HCT116 (cell line): ENCODE data around the gene CDCA4. TPM values are rescaled to one million over a fixed set of nuclear protein-coding genes. Genes with fewer than 3 reads are reported as not detected.
A peak's percentile ranks its signal among the peaks of the same experiment; 100 is the strongest.

Experiments used
- ATAC-seq: fragments of 200-7000 bp; cut with Tn5 transposase; 2 replicates; pipeline ENCODE4 v1.9.1; 2020; ENCODE audit warnings: mild to moderate bottlenecking, moderate library complexity
- BruUV-seq: library from RNA; stranded (reverse); fragments of 400-500 nt; replicated peaks from 2 replicates; lab custom pipeline; 2021; lab: Mats Ljungman, UMichigan
- CTCF ChIA-PET: fragments of 300-600 bp; sonication (Branson Sonifier 250); formaldehyde crosslinking; loops from one replicate; lab custom pipeline; 2021; ENCODE audit warnings: antibody characterized with exemption; lab: Charles Lee
- POLR2A ChIA-PET: fragments of 300-600, 350-600 bp; sonication (Branson Sonifier 250); formaldehyde crosslinking; loops from one replicate; lab custom pipeline; 2021; ENCODE audit warnings: antibody characterized with exemption; lab: Charles Lee
- RAD21 ChIA-PET, 2 experiments: fragments of 300-600 bp; sonication (Branson Sonifier 250); formaldehyde crosslinking; loops; one replicate each; lab custom pipeline; 2023; ENCODE audit warnings: low total read pairs in 2 of 2; ENCODE audit not compliant: uncharacterized antibody in 2 of 2, unreplicated experiment in 2 of 2, low non-redundant PET in 1 of 2; lab: Charles Lee
- DNase-seq: peaks from one replicate; pipeline ENCODE4 v3.0.0-alpha.2; 2010; ENCODE audit warnings: low read depth, low spot score
- H2AFZ ChIP-seq: fragments of 200-600 bp; shearing (Covaris generic), sonication (generic); 2 replicates; pipeline ENCODE4 v1.6.1; 2017; ENCODE audit warnings: low read depth, mixed run types, mixed read lengths, antibody characterized with exemption, low read length; ENCODE audit not compliant: poor library complexity, severe bottlenecking
- H3K27ac ChIP-seq: 2 replicates; pipeline ENCODE4 v1.5.1; 2012; ENCODE audit warnings: low read depth, low read length
- H3K27me3 ChIP-seq: fragments of 200-600 bp; sonication (generic); 2 replicates; pipeline ENCODE4 v1.6.1; 2016; ENCODE audit warnings: mixed run types, low read length, mixed read lengths; ENCODE audit not compliant: insufficient read depth
- H3K36me3 ChIP-seq, 2 experiments: fragments of 200-500 bp in 1 of 2; fragments of 200-600 bp in 1 of 2; sonication (Bioruptor generic) in 1 of 2; sonication (generic) in 1 of 2; 2 replicates each; pipeline versions ENCODE4 v1.5.1 to v1.6.1; 2014 to 2016; ENCODE audit warnings: low read length in 2 of 2, inconsistent platforms in 1 of 2, mixed read lengths in 1 of 2, mixed run types in 1 of 2; ENCODE audit not compliant: insufficient read depth in 2 of 2, control insufficient read depth in 1 of 2
- H3K4me1 ChIP-seq, 2 experiments: fragments of 200-600 bp in 1 of 2; sonication (generic) in 1 of 2; 2 replicates each; pipeline versions ENCODE4 v1.5.1 to v1.6.1; 2012 to 2017; ENCODE audit warnings: low read length in 2 of 2, inconsistent platforms in 1 of 2, mild to moderate bottlenecking in 1 of 2, mixed read lengths in 1 of 2, mixed run types in 1 of 2, moderate library complexity in 1 of 2; ENCODE audit not compliant: insufficient read depth in 2 of 2, control insufficient read depth in 1 of 2
- H3K4me2 ChIP-seq: fragments of 200-600 bp; sonication (generic); 2 replicates; pipeline ENCODE4 v1.6.1; 2017; ENCODE audit warnings: mixed run types, low read length, mixed read lengths
- H3K4me3 ChIP-seq, 2 experiments: fragments of 200-600 bp in 1 of 2; sonication (generic) in 1 of 2; replicated peaks in 1 of 2; 2 replicates each; pipeline ENCODE4 v1.5.1; 2011 to 2016; ENCODE audit warnings: low read length in 2 of 2, control low read depth in 1 of 2, low read depth in 1 of 2, mild to moderate bottlenecking in 1 of 2, mixed read lengths in 1 of 2, mixed run types in 1 of 2
- H3K79me2 ChIP-seq: fragments of 200-600 bp; sonication (generic); 2 replicates; pipeline ENCODE4 v1.6.1; 2017; ENCODE audit warnings: mild to moderate bottlenecking, mixed run types, low read length, moderate library complexity, mixed read lengths; ENCODE audit not compliant: insufficient read depth
- H3K9ac ChIP-seq: fragments of 200-600 bp; sonication (generic); 2 replicates; pipeline ENCODE4 v1.6.1; 2016; ENCODE audit warnings: low read length, mixed read lengths
- H3K9me2 ChIP-seq: fragments of 200-600 bp; sonication (generic), shearing (Covaris generic); 2 replicates; pipeline ENCODE4 v1.6.1; 2017; ENCODE audit warnings: mixed run types, mild to moderate bottlenecking, moderate library complexity; ENCODE audit not compliant: insufficient read depth
- H3K9me3 ChIP-seq, 2 experiments: fragments of 200-500 bp in 1 of 2; fragments of 200-600 bp in 1 of 2; sonication (Bioruptor generic) in 1 of 2; sonication (generic) in 1 of 2; 2 replicates each; pipeline ENCODE4 v1.6.1; 2014 to 2017; ENCODE audit warnings: low read length in 2 of 2, mixed read lengths in 2 of 2, inconsistent platforms in 1 of 2, low read depth in 1 of 2, mild to moderate bottlenecking in 1 of 2, mixed run types in 1 of 2, moderate library complexity in 1 of 2; ENCODE audit not compliant: control insufficient read depth in 1 of 2, insufficient read depth in 1 of 2
- H4K20me1 ChIP-seq: fragments of 200-600 bp; sonication (generic), shearing (Covaris generic); 2 replicates; pipeline ENCODE4 v1.6.1; 2017; ENCODE audit warnings: mixed run types, mild to moderate bottlenecking, moderate library complexity; ENCODE audit not compliant: insufficient read depth
- CEBPB ChIP-seq: IDR thresholded peaks from 2 replicates; pipeline ENCODE4 v1.6.1; 2012; ENCODE audit warnings: low read depth
- ELF1 ChIP-seq: IDR thresholded peaks from 2 replicates; pipeline ENCODE4 v1.6.1; 2012; ENCODE audit warnings: low read depth, borderline replicate concordance
- FOSL1 ChIP-seq: IDR thresholded peaks from 2 replicates; pipeline ENCODE4 v1.6.1; 2012; ENCODE audit warnings: low read depth
- POLR2AphosphoS5 ChIP-seq: IDR thresholded peaks from 2 replicates; pipeline ENCODE4 v1.6.1; 2011; ENCODE audit warnings: mild to moderate bottlenecking, low read depth, low read length, moderate library complexity
- SIN3A ChIP-seq: IDR thresholded peaks from 2 replicates; pipeline ENCODE4 v1.6.1; 2012; ENCODE audit warnings: low read depth
- SP1 ChIP-seq: IDR thresholded peaks from 2 replicates; pipeline ENCODE4 v1.6.1; 2012; ENCODE audit warnings: low read depth
- ZFX ChIP-seq: fragments of 450-650 bp; IDR thresholded peaks from 2 replicates; pipeline ENCODE4 v1.6.1; 2017
- intact Hi-C: fragments of 100-400 bp; cut with micrococcal nuclease; formaldehyde crosslinking; loops from 2 replicates; pipeline ENCODE4 v1.10.0; 2022
- total RNA-seq: library from RNA; stranded (reverse); gene quantifications from one replicate; pipeline ENCODE4 v1.2.1, GENCODE V29; 2021; ENCODE audit not compliant: unreplicated experiment
- TF ChIP-seq, protein P1 (sequence below): IDR thresholded peaks from 2 replicates; pipeline ENCODE4 v1.6.1; 2012; ENCODE audit warnings: low read depth

CDCA4 gene
- total RNA-seq, 1 experiment from 2014 or later, result 62.4 TPM

- H4K20me1 ChIP-seq, result no peaks in the 10 kb centered on the region
- ChIA-PET POLR2A (interaction anchor here (0.8 to 1.3 kb wide), 2 partner anchors 53 to 486 kb away, joined by 3 to 5 read pairs; no protein-coding TSS in a partner anchor), CTCF (interaction anchor here (1.0 to 1.6 kb wide), 2 partner anchors 11 to 21 kb away, joined by 3 to 5 read pairs; no protein-coding TSS in a partner anchor), RAD21 (no interaction called here)
- H3K9me3 ChIP-seq, result no peaks in the 10 kb centered on the region
- H3K27me3 ChIP-seq, result no peaks in the 10 kb centered on the region
- peaks cover 16% of the 10 kb centered on the region for H3K79me2 ChIP-seq
- intact Hi-C loops, result no loop called here
- DNase-seq, result no peak
- no peaks in the 10 kb centered on the region for H3K9me2 ChIP-seq
- no peak for ATAC-seq
- no peak overlapping the region for H2AFZ ChIP-seq
- no peaks in the 10 kb centered on the region for H3K36me3 ChIP-seq
- H3K27ac ChIP-seq, result no peak overlapping the region
- H3K4me2 ChIP-seq, result peak overlapping the region; percentile 94
- no peak overlapping the region for H3K4me3 ChIP-seq
- peak overlapping the region; percentile 26; the same call in 1 of the 2 replicates for H3K9ac ChIP-seq
- peaks cover 31 to 63% of the 10 kb centered on the region in 2 experiments for H3K4me1 ChIP-seq
- TF ChIP-seq FOSL1 (no peak), SP1 (no peak), CEBPB (no peak), POLR2AphosphoS5 (no peak), ELF1 (no peak), ZFX (no peak), SIN3A (no peak)
- TF ChIP-seq, protein P1, sequence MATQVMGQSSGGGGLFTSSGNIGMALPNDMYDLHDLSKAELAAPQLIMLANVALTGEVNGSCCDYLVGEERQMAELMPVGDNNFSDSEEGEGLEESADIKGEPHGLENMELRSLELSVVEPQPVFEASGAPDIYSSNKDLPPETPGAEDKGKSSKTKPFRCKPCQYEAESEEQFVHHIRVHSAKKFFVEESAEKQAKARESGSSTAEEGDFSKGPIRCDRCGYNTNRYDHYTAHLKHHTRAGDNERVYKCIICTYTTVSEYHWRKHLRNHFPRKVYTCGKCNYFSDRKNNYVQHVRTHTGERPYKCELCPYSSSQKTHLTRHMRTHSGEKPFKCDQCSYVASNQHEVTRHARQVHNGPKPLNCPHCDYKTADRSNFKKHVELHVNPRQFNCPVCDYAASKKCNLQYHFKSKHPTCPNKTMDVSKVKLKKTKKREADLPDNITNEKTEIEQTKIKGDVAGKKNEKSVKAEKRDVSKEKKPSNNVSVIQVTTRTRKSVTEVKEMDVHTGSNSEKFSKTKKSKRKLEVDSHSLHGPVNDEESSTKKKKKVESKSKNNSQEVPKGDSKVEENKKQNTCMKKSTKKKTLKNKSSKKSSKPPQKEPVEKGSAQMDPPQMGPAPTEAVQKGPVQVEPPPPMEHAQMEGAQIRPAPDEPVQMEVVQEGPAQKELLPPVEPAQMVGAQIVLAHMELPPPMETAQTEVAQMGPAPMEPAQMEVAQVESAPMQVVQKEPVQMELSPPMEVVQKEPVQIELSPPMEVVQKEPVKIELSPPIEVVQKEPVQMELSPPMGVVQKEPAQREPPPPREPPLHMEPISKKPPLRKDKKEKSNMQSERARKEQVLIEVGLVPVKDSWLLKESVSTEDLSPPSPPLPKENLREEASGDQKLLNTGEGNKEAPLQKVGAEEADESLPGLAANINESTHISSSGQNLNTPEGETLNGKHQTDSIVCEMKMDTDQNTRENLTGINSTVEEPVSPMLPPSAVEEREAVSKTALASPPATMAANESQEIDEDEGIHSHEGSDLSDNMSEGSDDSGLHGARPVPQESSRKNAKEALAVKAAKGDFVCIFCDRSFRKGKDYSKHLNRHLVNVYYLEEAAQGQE, result no peak
- BruUV-seq, result no TSS peak
Observed at GRCh38 chr14:105025429-105025828, 4.5 kb upstream of the CDCA4 start.
